ENCODE measurements around the gene C4orf51. TPM values are rescaled to one million over a fixed set of nuclear protein-coding genes. Genes with fewer than 3 reads are reported as not detected.
"Not testable (repeated sequence)": the region's sequence is repeated elsewhere in the genome, so short reads cannot be mapped to it uniquely, and the experiment has no call there.

C4orf51 gene
- not detected in 2 replicates for total RNA-seq (2014; rRNA removed; shearing (Covaris generic))

- peak; percentile 51 for DNase-seq (ENCODE audit: low spot score)
Observed at GRCh38 chr4:145679991-145680455, at the start of gene C4orf51. C4orf51 (plus strand) TSS chr4:145680146; CDS start chr4:145680204, 58 bp downstream.

DNA sequence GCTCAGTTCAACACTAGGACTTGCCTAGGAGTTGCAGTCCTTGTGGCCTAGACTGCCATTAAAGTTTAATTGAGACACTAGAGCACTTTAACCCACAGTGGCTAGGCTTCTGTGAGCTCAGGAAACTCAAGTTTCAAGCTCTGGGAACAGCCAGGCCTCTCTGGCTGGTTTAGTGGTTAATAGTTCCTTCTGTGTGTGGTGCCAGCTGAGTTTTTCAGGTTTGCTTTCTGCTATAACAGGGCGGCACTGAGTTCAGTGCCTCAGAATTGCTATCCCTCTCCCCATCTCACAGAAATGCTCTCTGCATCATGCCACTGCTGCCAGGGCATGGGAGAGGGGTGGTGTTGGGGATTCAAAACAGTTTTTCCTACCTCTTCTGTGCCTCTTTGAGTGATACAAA is 44.8 kb upstream of the C4orf51 start:
- DNase-seq (ENCODE audit: low spot score), result no peak

DNA sequence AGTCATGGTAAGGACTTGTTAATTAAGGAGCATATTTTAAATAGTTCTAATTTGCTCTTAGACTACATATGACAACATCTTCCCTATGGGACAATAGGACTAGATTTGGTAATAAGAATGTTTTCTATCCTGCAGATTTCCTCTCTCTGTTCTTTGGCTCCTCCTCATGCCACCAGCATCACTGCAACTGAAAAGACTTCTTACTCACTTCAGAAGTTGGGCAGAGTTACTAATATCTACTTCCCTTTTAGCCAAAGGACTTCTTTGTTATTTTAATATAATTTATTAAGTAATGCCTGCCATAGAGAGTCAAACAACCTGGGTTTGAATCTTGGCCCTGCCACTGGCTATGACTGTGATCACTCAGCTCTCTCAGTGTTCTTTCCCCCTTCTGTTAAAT is 44.3 kb upstream of the C4orf51 start:
- no peak for DNase-seq (ENCODE audit: low spot score)

GRCh38 chr4:145639186-145639698 is 40.7 kb upstream of the C4orf51 start:
- no peak for DNase-seq (ENCODE audit: low spot score)

DNA sequence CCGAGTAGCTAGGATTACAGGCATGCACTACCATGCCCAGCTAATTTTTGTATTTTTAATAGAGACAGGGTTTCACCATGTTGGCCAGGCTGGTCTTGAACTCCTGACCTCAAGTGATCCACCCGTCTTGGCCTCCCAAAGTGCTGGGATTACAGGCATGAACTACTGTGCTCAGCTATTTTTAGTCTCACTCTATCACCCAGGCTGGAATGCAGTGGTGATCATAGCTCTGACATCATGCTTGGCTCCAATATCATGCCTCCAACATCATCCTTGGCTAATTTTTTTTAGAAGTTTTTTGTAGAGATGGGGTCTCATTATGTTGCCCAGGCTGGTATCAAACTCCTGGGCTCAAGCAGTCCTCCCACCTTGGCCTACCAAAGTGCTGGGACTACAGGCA is 39.7 kb upstream of the C4orf51 start:
- not testable (repeated sequence) for DNase-seq (ENCODE audit: low spot score)

DNA sequence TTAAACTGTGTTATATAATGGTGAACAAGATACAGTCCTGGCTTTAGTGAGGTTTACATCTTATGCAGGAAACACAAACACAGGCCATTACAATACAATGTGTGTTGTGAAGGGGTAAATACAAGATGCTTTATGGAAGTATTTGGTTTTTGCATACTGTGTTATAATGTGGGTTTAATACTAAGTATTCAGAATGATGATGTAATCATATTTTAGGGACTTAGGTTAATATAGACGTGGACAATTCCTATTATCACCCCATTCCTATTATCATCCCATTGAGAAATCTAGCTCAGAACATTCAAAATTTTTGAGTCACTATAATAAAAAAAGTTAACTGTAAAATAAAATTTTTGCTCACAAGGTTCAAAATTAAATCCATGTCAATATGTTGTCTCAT is 36.7 kb upstream of the C4orf51 start:
- no peak for DNase-seq (ENCODE audit: low spot score)

DNA sequence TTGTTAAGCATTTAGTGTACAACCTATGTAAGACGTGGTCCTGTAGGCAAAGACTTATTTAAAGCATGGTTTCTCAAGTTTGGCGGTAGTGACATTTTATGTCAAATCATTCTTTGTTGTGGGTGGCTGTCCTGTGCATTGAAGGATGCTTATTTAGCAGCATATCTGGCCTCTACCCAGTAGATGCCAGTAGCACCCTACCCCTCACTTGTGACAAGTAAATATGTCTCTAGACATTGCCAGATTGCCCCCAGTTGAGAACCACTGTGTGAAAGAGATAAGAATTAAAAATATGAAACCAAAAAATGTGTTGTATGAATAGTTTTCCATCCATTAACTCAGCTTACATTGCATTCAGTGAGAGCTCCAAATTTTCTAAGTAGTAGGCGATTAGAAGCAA is 35.2 kb upstream of the C4orf51 start:
- no peak for DNase-seq (ENCODE audit: low spot score)

- no peak for DNase-seq (ENCODE audit: low spot score)
Observed at GRCh38 chr4:145656156-145656555, 23.8 kb upstream of the C4orf51 start.

- DNase-seq (ENCODE audit: low spot score), result no peak
Observed at GRCh38 chr4:145660064-145660463, 19.9 kb upstream of the C4orf51 start.

DNA sequence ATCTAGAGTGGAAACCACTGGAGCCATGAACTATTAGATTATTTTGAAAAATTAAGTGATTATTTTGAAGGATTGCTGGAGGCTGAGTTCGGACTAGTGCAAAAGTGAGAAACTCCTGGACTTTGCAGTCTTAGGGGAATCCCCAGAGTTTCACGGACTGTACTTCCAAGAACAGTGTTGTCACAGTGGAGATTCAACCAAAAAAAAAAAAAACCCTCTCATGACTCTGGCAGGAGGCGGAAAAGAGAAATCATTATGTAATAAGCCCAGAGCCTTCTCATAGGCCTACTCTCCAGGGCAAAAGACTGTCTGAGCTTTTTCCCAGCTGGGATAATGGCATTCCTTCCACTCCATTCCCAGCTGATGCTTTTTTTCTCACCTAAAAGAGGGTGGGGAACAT is 16.8 kb upstream of the C4orf51 start:
- no peak for DNase-seq (ENCODE audit: low spot score)

DNA sequence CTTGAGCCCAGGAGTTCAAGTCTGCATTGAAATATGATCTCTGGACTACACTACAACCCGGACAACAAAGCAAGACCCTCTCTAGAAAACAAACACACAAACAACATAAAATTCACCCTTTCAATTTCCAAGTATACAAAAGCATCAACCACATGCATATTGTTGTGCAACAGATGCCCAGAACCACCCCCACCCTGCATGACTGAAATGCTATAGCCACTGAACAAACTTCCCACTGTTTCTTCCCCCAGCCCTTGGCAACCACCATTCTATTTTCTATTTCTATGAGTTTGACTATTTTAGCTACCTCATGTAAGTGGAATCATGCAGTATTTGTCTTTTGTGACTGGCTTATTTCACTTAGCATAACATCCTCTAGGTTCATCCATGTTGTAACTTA is 14.2 kb upstream of the C4orf51 start:
- no peak for DNase-seq (ENCODE audit: low spot score)

- DNase-seq (ENCODE audit: low spot score), result no peak
Observed at GRCh38 chr4:145670422-145670821, 9.5 kb upstream of the C4orf51 start.

DNA sequence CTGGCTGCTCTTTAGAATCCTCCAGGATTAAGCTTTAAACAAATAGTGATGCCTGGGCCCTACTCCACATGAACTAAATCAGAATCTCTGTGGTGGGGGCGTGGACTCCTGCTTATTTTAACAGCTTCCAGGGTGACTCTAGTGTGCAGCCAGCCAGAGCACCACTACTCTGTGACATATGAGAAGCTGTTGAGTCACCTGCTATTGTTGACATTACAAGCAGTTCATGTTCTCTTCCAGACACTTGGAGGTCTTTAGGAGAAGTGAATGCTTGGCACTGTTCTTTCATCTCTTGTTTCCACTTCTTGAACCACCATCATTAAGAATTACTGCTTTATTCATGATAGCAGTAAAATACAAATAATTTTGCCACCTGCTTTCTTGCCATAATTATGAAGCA is 426 bp upstream of the C4orf51 start:
- DNase-seq (ENCODE audit: low spot score), result peak; percentile 45

DNA sequence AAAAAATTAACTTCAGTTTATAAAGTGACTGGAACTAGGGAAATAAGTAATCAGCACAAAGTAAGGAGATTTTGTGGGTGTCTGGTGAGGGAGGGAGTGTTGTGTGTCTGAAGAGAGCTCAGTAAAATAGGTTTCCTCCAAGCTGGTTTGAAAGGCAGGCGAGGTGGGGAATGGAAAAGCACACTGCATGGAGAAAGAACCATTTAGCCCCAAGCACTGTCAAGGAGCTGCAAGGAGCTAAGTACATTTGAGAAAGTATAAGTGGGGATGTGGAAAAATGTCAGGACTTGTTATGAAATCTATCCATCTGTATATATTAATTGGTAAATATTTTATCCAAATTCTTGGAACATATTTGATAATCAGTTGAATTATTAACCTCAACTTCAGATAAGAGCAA is 956 bp downstream of the C4orf51 start:
- DNase-seq (ENCODE audit: low spot score), result no peak

DNA sequence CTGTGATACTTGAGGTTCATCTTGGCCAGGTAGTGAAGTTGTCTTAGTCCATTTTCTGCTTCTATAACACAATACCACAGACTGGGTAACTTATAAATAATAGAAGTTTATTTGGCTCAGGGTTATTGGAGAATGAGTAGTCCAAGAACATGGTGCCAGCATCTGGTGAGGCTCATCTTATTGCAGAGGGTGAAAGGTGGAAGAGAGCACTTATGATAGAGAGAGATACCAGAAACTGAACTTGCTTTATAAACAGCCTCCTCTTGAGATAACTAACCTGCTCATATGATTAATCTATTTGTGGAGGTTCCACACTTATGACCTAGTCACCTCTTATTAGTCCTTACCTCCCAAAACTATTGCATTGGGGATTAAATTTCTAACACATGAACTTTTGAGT is 1.6 kb downstream of the C4orf51 start:
- DNase-seq (ENCODE audit: low spot score), result no peak

DNA sequence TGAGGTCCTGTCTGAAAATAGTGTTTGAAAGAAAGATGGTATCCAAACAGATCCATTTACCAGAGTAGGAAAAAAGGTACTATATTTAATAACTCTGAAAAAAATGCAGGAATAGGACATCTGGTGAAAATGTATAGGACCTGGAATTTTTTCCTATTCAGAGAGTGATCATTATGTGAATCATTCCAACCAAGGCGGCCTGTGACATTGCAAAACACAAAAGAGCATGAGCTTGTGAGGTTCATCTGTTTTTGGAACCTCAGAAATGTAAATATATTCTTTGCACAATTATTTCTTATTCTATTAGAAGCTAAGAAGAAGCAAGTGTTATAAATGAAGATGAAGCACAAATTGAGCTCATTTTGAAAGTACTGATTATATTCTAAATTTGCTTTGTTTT is 2.0 kb downstream of the C4orf51 start:
- no peak for DNase-seq (ENCODE audit: low spot score)

DNA sequence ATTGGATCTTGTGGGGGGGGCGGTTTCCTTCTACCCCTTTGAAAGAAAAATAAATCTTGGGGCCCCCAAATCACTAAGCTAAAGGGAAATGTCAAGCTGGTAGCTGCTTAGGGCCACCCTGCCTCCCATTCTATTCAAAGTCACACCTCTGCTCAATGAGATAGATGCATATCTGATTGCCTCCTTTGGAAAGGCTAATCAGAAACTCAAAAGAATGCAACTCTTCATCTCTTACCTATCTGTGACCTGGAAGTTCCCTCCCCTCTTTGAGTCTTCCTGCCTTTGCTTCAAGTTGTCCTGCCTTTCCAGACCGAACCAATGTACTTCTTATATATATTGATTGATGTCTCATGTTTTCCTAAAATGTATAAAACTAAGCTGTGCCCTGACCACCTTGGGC is 7.0 kb downstream of the C4orf51 start:
- no peak for DNase-seq (ENCODE audit: low spot score)

- no peak for DNase-seq (ENCODE audit: low spot score)
Observed at GRCh38 chr4:145690610-145691009, 10.7 kb downstream of the C4orf51 start.

DNA sequence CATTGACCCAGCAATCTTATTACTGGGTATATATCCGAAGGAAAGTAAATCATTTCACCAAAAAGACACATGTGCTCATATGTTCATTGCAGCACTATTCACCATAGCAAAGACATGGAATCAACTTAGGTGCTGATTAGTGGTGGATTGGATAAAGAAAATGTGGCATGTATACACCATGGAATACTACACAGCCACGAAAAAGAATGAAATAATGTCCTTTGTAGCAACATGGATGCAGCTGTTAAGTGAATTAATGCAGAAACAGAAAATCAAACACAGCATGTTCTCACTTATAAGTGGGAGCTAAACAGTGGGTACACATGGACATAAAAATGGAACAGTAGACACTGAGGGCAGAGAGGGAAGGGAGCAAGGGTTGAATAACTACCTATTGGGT is 11.5 kb downstream of the C4orf51 start:
- DNase-seq (ENCODE audit: low spot score), result not testable (repeated sequence)

DNA sequence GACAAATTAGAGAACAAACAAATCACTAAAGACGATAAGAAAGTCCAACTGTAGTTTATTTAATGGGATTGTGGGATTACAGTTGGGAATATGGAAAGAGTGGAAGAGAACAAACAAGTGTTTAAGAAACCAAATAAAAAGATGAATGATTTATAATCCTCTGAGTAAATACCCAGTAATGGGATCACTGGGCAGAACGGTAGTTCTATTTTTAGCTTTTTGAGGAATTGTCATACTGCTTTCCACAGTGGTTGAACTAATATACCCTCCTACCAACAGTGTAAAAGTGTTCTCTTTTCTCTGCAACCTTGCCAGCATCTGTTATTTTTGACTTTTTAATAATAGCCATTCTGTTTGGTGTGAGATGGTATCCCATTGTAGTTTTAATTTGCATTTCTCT is 15.0 kb downstream of the C4orf51 start:
- DNase-seq (ENCODE audit: low spot score), result no peak

- DNase-seq (ENCODE audit: low spot score), result no peak
Observed at GRCh38 chr4:145697332-145697731, 17.4 kb downstream of the C4orf51 start.

DNA sequence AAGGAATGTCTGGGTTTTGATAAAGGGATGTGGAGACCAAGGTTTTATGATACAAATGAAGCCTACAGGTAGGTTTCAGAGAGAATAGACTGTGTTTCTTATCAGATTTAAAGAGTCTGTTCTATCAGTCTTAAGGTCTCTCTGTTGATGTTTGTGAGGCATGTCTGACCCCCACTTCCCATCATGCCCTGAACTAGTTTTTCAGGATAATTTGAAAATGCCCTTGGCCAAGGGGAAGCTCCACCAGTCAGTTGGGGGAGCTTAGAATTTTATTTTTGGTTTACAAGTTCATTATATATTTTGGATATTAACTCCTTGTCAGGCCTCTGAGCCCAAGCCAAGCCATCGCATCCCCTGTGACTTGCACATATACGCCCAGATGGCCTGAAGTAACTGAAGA is 18.6 kb downstream of the C4orf51 start:
- no peak for DNase-seq (ENCODE audit: low spot score)

GRCh38 chr4:145703850-145704497 is 24.0 kb downstream of the C4orf51 start:
- no peak for DNase-seq (ENCODE audit: low spot score)

- no peak for DNase-seq (ENCODE audit: low spot score)
Observed at GRCh38 chr4:145709336-145709735, 29.4 kb downstream of the C4orf51 start.
